Parathyroid adenoma (tissue), 2 donors: ENCODE measurements around the gene RAB3GAP1.

Source experiments
- H2AFZ ChIP-seq: fragments of 300-600 bp; sonication (generic); one replicate; pipeline ENCODE4 v1.7.0; 2017; ENCODE audit warnings: antibody characterized with exemption, mild to moderate bottlenecking
- H3K27ac ChIP-seq: fragments of 300-600 bp; sonication (generic); one replicate; pipeline ENCODE4 v1.7.0; 2017
- H3K27me3 ChIP-seq: fragments of 300-600 bp; sonication (generic); one replicate; pipeline ENCODE4 v1.7.0; 2017; ENCODE audit warnings: low read length; ENCODE audit not compliant: control insufficient read depth, insufficient read depth
- H3K36me3 ChIP-seq: fragments of 300-600 bp; sonication (generic); one replicate; pipeline ENCODE4 v1.7.0; 2017; ENCODE audit warnings: low read length; ENCODE audit not compliant: control insufficient read depth, insufficient read depth
- H3K4me1 ChIP-seq: fragments of 300-600 bp; sonication (generic); one replicate; pipeline ENCODE4 v1.7.0; 2017; ENCODE audit warnings: control low read depth
- H3K4me2 ChIP-seq: fragments of 300-600 bp; sonication (generic); one replicate; pipeline ENCODE4 v1.7.0; 2017; ENCODE audit warnings: low read length
- H3K4me3 ChIP-seq: fragments of 300-600 bp; sonication (generic); one replicate; pipeline ENCODE4 v1.7.0; 2017; ENCODE audit warnings: low read depth, low read length
- H3K79me2 ChIP-seq: fragments of 300-600 bp; sonication (generic); one replicate; pipeline ENCODE4 v1.7.0; 2017; ENCODE audit warnings: control low read depth
- H3K9ac ChIP-seq: fragments of 300-600 bp; sonication (generic); one replicate; pipeline ENCODE4 v1.7.0; 2017; ENCODE audit warnings: mild to moderate bottlenecking
- H3K9me3 ChIP-seq: fragments of 300-600 bp; sonication (generic); one replicate; pipeline ENCODE4 v1.7.0; 2017; ENCODE audit warnings: low read length; ENCODE audit not compliant: control insufficient read depth
- TF ChIP-seq, protein P1 (sequence below): fragments of 300-600 bp; sonication (generic); IDR thresholded peaks from one replicate; pipeline ENCODE4 v1.7.0; 2017; ENCODE audit warnings: antibody characterized with exemption, mild to moderate bottlenecking
- donor health status: primary hyperparathyroidism.

RAB3GAP1 gene

DNA sequence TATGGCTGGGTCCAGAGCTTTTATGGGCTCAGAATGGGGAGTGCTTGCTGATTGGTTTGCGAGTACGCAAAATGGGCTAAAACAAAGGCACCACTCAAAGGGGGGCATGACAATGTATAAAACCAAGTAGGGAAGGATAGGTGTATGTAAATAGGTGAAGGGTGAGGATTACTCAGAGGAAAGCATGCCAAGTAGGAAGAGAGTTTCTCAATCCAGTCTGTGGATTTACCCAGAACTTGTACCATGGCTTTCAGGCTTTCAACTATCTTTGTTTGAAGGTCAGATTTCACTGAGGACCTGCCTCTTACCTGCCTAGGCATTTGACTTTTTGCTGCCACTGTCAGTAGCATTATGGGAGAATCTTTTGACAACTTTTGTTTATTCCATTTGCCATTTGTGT is 92.3 kb downstream of the RAB3GAP1 start:
- Histone ChIP-seq H3K4me2 (no peak overlapping the region), H3K9ac (no peak overlapping the region), H3K4me3 (no peak overlapping the region), H2AFZ (no peak overlapping the region), H3K9me3 (no peaks in the 10 kb centered on the region), H3K27ac (no peak overlapping the region), H3K79me2 (peaks cover 15% of the 10 kb centered on the region), H3K4me1 (peaks cover 15% of the 10 kb centered on the region), H3K27me3 (no peaks in the 10 kb centered on the region), H3K36me3 (no peaks in the 10 kb centered on the region)
- TF ChIP-seq, protein P1, sequence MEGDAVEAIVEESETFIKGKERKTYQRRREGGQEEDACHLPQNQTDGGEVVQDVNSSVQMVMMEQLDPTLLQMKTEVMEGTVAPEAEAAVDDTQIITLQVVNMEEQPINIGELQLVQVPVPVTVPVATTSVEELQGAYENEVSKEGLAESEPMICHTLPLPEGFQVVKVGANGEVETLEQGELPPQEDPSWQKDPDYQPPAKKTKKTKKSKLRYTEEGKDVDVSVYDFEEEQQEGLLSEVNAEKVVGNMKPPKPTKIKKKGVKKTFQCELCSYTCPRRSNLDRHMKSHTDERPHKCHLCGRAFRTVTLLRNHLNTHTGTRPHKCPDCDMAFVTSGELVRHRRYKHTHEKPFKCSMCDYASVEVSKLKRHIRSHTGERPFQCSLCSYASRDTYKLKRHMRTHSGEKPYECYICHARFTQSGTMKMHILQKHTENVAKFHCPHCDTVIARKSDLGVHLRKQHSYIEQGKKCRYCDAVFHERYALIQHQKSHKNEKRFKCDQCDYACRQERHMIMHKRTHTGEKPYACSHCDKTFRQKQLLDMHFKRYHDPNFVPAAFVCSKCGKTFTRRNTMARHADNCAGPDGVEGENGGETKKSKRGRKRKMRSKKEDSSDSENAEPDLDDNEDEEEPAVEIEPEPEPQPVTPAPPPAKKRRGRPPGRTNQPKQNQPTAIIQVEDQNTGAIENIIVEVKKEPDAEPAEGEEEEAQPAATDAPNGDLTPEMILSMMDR = no peak

DNA sequence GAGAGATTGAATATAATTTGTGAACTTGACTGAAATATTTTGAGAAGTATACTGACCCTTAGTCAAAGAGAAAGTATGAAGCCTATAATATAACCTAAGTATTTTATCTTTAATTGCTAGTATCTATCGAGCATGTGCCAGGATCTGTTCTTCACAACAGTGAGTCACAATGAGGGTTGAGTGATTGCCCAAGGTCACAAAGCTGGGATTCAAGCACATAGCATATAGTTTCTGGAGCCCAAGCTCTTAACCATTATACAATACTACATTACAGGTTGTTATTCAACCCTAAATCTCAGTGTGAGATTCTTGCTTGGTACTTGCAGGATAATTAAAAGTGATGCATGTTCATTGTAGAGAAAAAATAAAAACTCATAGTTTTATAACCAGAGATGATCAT is 97.2 kb downstream of the RAB3GAP1 start:
- H3K27me3 ChIP-seq = no peaks in the 10 kb centered on the region
- peaks cover 45% of the 10 kb centered on the region for H3K4me1 ChIP-seq
- no peak overlapping the region for H3K9ac ChIP-seq
- H3K4me2 ChIP-seq = no peak overlapping the region
- H3K36me3 ChIP-seq = no peaks in the 10 kb centered on the region
- TF ChIP-seq, protein P1 = no peak
- no peak overlapping the region for H3K4me3 ChIP-seq
- H3K9me3 ChIP-seq = no peaks in the 10 kb centered on the region
- peak overlapping the region; percentile 89 for H3K27ac ChIP-seq
- H2AFZ ChIP-seq = no peak overlapping the region
- peaks cover 7% of the 10 kb centered on the region for H3K79me2 ChIP-seq

DNA sequence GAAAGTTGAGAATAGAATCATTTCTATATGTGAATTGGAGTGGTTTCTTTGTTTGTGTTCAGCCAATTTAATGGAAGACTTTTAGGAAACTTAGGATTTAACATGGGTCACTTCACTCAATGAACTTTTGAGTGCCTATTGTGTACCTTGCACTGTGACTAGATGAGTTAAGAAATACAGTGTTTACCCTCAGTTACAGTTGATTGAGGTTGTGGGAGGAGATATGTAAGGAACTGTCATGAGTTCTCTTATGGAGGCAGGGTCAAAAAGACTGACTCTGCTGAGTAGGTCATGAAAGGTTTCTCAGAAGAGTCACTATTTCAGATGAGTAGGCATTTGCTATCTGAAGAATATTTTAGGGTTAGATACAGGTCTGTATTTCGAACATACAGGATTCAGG is 98.6 kb downstream of the RAB3GAP1 start:
- TF ChIP-seq, protein P1 = no peak

DNA sequence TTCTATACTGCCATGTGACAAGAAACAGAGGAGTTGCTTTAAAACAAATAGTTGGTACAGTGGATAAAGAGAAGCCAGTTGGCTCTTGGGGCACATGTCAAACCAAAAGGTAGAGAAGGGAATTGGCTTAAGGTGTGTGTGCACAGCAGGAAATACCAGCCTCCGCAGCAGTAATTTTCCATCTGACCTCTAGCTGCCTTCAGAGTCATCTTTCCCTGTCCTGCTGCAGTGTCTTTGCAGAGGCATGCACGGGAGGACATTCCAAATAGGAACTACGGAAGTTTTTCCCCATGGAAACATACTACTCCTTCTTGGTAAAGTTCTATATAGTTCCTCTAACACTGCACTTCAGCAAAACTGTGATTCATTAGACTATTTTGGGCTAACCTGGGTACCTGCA is 99.5 kb downstream of the RAB3GAP1 start:
- TF ChIP-seq, protein P1 = no peak
- Histone ChIP-seq H3K79me2 (no peaks in the 10 kb centered on the region), H3K9me3 (no peaks in the 10 kb centered on the region), H2AFZ (no peak overlapping the region), H3K27ac (peak overlapping the region; percentile 89), H3K9ac (no peak overlapping the region), H3K4me3 (no peak overlapping the region), H3K36me3 (no peaks in the 10 kb centered on the region), H3K27me3 (no peaks in the 10 kb centered on the region), H3K4me1 (peaks cover 47% of the 10 kb centered on the region), H3K4me2 (peak overlapping the region; percentile 0)

More for the DNA sequence above, 98.6 kb downstream of the RAB3GAP1 start:
- no peak overlapping the region for H3K9ac ChIP-seq
- H2AFZ ChIP-seq = no peak overlapping the region
- H3K27ac ChIP-seq = peak overlapping the region; percentile 89
- no peaks in the 10 kb centered on the region for H3K27me3 ChIP-seq
- no peaks in the 10 kb centered on the region for H3K36me3 ChIP-seq
- H3K4me3 ChIP-seq = no peak overlapping the region
- H3K9me3 ChIP-seq = no peaks in the 10 kb centered on the region
- H3K79me2 ChIP-seq = peaks cover under 1% of the 10 kb centered on the region
- H3K4me2 ChIP-seq = no peak overlapping the region
- peaks cover 49% of the 10 kb centered on the region for H3K4me1 ChIP-seq

DNA sequence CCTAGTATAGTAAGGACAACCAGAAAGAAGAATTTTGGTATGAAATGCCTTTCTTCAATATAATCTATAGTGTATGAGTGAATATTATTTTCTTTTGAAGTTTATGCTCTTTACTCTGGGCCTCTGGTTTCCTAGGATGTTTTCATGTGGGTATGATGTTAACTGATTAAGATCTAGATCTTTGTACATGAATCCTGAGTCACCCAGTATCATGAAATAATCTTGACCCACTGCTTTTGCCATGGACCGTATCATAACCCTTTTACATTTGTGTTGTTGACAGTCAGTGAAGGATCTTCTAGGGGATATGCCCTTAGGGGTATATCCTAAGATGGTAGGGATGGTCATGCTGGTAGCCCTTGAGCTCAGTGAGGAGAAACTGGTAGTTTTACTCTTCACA is 100.3 kb downstream of the RAB3GAP1 start:
- TF ChIP-seq, protein P1 = no peak
- Histone ChIP-seq H3K27me3 (no peaks in the 10 kb centered on the region), H3K36me3 (no peaks in the 10 kb centered on the region), H3K27ac (peak overlapping the region; percentile 89), H3K79me2 (no peaks in the 10 kb centered on the region), H3K4me1 (peaks cover 42% of the 10 kb centered on the region), H3K4me3 (no peak overlapping the region), H3K9me3 (no peaks in the 10 kb centered on the region), H3K4me2 (no peak overlapping the region), H2AFZ (no peak overlapping the region), H3K9ac (no peak overlapping the region)
